ENCODE results near the gene TANGO2.

Gene TANGO2

DNA sequence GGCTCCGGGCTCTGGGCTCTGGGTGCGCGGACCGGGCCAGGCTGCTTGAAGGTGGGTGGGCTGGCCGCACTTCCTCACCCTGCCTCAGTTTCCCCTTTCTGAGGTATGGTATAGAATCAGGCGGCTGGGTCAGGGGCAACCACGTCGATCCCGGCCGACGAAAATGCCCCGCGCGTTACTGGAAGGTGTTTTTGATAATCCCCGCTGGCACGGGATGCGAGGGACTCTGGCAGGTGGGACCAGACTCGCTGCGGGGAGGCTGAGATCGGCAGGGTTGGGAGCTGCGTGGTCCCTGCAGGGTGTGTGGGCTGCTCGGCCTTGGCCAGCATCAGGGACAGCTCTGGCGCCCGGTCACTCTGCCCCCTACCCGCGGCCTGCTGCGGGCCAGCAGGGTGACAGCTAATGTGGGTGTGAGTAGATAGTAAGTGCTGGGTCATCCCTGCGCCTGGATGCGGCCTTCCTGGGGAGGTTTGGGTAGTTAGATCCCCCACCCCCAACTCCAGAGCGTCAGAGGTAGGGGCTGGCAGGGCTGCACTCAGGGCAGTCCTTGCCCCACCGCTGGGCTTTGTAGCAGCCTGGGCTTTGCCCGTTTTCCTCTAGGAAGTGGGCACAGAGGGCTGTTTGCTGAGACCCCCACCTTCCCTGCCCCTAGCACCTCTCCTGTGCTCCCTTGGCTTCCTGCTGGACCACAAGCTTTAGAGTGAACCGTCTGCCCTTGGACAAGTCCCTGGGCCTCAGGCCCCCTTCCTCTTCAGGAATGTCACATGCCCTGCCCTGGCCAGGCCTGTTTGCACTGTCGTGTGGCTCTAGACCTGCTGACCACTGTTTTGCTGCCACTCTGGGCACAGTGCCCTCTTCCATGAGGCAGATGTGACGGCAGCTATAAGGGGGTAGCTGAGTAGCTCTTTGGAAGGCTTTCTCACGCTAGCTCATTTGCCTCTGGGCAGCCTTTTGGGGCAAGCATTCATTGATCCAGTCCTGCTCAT, 579 bp downstream of the TANGO2 start:
- peak overlapping the region; percentile 91 for H3K4me3 ChIP-seq (ENCODE audit: low read length)
- no peak for DNase-seq (ENCODE audit: low read depth, low spot score)

DNA sequence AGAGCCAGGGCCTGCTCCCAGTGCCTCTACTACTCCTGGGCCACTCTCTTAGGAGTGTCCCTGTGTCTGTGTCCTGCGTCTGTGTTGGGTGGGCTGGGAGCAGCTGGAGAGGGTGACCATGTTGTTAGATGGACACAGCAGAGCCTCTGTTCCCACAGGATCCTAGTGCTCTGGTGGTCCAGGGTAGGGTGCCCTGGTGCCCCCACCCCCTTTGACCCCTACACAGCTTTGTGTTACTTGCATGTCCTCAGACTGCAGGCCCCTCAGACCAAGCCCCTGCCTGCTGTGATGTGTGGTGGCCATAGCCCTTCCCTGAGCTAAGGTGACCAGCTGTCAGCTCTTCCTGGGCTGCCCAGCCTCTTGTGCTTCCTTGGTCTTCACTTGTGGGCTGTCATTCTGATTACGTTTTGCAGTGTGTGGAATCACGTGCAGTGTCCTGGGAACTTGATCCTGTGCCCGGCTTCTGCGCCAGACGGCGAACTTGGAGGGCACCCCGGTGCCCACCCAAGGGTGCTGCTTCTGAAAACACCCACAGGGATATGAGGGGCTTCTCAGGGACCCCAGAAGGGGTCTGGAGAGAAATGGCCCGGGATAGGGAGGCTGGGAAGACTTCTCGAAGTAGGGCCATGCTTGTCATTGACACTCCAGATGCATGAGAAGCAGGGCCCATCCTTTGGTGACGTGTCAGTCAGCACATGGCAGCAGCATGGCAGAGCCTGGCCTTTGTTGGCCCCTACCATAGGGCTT, 1.5 kb downstream of the TANGO2 start:
- peak overlapping the region; percentile 91 for H3K4me3 ChIP-seq (ENCODE audit: low read length)
- DNase-seq (ENCODE audit: low read depth, low spot score) = no peak

DNA sequence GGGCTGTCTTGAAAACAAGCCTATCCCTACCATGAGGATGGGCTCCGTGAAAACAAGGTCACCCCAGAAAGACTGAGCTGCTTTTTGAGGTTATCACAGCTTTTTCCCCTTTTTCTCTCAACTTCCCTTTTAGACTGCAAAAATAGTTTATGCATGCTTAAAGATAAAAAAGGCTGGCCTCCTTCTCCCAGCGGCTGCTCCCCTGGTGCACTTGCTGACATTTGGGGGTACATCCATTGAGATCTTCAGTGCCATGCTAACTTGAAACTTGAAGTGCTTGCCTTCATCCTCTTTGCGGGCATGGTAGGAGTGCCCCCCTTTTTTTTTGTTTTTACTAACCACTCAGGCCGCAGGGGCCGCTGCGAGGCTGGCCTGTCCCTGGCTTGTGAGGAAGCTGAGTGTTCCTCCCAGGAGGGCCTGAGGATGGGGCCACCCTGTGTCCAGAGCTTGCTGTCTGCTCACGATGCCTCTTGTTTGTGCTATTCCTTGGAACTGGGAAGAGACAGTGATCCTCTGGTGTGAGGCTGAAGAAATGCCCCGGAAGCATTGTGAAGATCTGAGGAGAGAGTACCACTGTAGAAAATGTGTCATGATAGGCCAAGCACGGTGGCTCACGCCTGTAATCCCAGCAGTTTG, 2.2 kb downstream of the TANGO2 start:
- no peak for DNase-seq (ENCODE audit: low read depth, low spot score)
- H3K4me3 ChIP-seq (ENCODE audit: low read length) = no peak overlapping the region

DNA sequence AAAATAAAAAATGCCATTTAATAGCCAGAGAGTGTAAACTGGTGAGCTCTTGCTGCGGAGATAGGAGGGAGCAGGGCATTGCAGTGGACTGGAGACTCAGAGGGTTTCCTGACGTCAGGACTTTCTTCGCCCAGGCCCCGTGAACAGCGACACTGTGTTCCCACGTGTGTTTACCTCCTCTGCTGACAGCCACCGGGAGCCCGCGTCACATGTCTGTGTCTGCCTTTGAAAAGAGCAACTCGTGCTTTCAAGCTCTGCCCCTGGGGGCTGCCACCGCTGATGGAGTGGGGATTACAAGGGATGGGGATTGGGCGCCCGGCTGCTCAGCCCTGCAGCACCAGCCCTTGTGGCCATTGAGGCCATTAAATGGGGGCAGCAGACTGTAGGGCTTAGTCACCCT, 3.3 kb downstream of the TANGO2 start:
- H3K4me3 ChIP-seq (ENCODE audit: low read length) = no peak overlapping the region
- DNase-seq (ENCODE audit: low read depth, low spot score) = no peak

DNA sequence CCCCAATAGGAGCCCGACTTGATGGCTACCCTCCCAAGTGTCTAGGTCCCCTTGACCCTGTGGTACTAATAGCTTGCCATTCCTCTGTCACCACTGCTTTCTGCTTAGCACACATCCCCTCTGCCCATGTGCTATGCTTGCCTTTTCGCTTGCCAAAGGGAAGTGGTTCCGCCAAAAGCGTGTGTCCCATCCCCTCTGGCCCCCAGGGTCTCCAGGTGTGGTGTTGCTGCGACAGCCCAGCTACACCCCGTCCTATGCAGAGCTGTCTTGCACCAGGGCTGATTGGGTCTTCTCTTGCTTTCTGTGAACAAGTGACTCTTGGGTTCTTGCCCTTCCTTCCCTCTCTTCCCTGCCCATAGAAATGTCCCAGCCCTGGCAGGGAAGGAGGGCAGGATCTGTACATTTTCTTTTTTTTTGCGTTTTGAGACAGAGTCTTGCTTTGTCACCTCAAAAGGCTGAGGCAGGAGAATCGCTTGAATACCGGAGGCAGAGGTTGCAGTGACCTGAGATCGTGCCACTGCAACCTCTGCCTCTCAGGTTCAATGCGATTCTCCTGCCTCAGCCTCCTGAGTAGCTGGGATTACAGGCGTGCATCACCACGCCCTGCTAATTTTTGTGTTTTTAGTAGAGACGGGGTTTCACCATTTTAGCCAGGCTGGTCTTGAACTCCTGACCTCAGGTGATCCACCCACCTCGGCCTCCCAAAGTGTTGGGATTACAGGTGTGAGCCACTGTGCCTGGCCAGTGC, 3.9 kb downstream of the TANGO2 start:
- H3K4me3 ChIP-seq (ENCODE audit: low read length) = no peak overlapping the region
- no peak for DNase-seq (ENCODE audit: low read depth, low spot score)

DNA sequence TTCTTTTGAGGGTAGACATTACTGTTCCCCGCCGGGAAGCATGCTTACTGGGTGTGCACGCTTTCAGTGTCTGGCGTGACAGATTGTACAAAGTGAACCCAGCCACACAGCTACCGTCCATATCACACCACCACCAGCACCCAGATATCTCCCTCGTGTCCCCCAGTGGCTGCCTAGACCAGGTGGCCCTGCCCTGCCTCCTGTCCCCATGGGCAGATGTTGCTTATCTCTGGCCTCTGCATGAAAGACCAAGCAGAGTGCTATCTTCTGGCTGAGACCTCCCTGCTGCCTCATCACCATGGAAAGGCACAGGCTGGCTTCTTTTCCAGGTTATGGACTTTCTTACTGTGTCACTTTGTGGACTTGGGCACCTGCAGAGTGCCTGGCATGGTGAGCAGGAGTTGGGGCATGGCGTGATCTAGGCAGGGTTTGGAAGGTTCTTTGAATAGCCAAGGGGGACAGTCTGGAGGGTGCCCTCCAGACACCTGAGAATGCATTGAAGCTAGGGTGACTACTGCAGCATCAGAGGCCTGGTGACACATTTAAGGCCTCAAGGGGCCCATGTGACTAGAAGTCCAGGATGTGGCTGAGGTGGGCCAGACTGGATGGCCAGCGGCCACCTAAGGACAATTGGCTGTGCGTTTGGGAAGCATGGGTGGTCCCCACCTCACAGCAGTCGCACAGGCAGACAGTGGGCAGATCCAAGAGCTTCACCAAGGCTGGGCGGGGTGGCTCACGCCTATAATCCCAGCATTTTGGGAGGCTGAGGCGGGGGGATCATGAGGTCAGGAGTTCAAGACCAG, 4.7 kb downstream of the TANGO2 start:
- DNase-seq (ENCODE audit: low read depth, low spot score) = no peak
- H3K4me3 ChIP-seq (ENCODE audit: low read length) = no peak overlapping the region

DNA sequence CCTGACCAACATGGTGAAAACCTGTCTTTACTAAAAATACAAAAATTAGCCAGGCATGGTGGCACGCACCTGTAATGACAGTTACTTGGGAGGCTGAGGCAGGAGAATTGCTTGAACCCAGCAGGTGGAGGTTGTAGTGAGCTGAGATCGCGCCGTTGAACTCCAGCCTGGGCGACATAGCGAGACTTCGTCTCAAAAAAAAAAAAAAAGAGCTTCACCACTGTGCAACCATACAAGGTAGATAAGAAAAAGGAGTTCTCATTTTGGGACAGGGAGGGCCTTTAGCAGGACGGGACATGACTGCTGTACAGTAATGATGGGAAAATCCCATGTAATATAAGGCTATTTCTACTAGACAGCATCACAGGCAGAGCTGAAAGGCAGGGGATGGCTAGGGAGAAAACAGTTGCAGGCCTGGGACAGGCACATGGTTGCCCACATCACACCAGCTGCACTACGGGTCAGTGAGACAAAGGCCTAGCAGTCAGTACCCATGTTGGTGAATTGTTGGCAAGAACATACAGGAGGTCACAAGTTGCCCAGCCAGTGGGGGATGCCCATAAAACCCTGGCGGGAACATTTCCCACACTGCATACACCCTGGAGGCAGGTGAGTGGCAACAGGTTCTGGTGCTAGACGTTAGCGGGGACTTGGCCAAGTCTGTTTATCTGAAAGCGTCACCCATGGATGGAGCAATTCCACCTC, 5.4 kb downstream of the TANGO2 start:
- DNase-seq (ENCODE audit: low read depth, low spot score) = no peak
- H3K4me3 ChIP-seq (ENCODE audit: low read length) = no peak overlapping the region

DNA sequence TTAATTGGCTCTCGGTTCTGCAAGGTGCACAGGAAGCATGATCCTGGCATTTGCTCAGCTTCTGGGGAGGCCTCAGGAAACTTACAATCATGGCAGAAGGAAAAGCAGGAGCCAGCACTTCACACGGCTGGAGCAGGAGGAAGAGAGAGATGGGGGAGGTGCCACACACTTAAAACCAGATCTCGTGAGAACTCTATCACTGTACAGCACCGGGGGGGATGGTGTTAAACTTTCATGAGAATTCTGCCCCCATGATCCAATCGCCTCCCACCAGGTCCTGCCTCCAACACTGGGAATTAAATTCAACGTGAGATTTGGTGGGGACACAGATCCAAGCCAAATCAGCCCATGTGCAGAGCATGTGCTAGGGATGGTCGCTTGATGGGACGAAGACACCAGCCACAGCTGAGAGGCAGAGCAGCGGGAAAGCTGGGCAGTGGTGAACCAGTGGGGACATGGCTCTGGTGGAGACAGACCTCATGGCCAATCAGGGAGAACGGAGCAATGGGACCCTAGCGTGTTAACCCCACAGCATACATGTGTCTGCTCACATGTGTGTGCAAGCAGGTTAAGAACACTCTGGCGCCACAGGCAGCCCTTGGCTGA, 6.2 kb downstream of the TANGO2 start:
- H3K4me3 ChIP-seq (ENCODE audit: low read length) = no peak overlapping the region
- no peak for DNase-seq (ENCODE audit: low read depth, low spot score)

DNA sequence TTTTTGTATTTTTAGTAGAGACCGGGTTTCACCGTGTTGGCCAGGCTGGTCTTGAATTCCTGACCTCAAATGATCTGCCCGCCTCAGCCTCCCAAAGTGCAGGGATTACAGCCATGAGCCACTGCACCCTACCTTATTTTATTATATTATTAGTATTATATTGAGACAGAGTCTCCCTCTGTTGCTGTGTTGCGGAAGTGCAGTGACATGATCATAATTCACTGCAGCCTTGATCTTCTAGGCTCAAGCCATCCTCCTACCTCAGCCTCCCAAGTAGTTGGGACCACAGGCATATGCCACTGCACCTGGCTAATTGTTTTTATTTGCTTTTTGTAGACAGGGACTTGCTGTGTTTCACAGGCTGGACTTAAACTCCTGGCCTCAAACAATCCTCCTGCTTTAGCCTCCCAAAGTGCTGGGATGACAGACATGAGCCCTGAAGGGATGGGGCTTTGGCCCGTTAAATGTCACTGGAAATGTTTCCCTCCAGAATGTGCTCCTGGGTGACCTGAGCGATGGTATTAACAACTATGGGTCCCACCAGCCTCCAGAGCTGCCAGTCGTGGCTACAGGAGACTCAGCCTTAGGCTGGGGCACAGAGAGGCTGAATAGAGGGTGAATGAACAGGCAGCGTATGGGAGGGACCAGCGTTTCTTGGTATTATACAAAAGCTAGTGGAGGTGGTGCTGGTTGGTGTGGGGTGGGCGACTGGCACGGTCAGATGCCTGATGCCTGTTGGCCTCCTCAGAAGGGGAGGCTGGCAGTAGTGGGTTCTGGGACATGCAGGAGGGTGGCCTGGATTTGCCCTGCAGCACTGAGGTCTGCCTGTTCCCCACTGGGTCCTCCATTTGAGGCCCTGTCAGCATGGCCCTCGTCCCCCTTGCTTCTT, 7.3 kb downstream of the TANGO2 start:
- H3K4me3 ChIP-seq (ENCODE audit: low read length) = no peak overlapping the region
- no peak for DNase-seq (ENCODE audit: low read depth, low spot score)

DNA sequence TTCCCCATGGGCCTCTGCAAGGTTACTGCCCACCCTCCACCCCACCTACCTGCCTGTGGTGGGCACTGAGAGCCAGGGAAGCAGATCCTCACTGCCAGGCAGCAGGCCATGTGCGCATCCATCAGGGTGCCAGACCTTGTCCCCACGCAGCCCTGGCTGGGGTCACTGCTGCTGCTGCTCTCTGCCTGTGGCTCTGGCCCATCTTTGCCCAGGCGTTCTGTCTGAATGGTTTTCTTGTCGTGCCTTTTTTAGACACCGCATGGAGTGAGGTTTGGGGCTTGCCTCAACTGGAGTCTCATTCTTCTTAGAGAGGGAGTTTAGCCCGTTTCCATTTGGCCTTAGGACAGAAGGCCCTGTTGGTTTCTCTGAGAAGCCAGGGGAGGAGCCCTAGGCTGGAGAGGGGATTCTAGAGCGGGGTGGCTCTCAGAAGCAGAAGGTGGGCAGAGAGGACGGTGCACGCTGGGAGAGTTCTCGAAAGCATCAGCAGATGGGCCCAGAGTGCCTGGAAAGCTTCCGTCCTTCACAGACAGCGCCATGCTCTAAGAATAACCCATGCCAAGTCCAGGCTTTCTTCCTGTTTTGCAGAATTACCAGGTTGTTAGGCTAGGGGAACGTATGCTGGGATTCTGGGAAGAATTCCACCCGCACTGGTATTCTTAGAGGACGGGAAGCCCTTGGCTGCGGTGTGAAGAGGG, 8.1 kb downstream of the TANGO2 start:
- no peak for DNase-seq (ENCODE audit: low read depth, low spot score)
- H3K4me3 ChIP-seq (ENCODE audit: low read length) = no peak overlapping the region

DNA sequence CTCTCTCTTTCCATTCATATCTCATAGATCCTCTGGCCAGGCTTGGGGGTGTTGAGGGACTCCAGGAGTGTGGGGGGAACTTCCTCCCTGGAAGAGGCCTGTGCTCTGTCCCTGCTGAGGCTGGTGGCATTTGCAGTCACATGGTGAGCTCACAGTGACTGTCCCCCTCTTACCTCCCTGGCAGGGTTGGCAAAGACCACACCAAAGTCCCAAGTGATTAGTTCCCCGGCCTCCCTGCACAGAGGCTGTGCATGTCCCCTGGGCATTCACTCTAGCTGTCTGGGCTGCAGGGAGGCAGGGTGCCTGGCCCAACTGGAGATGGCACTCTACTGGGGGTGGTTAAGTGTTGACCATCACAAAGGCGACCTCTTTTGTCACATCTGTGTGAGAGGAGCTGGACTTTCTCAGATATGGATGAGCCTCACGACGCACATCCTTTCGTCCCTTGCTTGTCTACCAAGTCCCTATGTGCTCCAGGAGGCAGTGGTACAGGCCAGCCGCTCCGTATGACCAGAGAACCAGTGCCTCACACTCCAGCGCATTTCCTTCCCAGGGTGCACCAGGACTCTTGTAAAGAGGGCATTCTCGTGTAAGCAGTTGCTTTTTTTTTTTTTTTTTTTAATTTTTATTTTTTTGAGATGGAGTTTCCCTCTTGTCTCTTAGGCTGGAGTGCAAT, 8.8 kb downstream of the TANGO2 start:
- H3K4me3 ChIP-seq (ENCODE audit: low read length) = no peak overlapping the region
- DNase-seq (ENCODE audit: low read depth, low spot score) = no peak

DNA sequence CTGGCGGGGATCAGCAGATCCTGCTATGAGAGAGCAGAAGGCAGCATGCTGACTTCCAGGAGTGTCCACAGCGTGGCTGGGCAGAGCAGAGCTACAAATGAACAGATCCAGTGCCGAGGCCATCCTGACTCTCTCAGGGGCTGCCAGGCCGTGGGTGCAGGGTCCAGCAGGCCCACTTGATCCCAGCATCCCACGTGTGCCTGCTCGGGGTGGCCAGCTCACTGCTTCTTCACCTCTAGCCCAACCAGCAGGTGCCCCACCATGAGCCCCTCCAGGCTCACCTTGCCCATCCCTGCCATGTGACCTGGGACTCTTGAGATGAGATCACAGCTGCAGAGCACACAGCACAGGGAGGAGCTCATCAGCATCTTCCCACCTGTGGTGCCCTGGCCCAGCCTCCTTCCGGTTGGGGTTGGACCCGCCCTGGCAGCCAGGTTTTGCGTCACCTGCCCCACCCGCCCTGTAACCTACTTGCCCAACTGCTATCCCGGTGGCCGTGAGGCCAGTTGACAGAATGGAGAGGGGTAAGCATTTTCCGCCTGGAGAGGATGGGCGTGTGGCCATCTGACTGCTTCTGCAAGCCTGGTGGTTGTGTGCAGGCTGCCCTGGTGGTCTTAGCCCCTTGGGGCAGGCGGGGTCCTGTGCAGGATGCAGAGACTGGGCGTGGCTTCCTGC, 11.0 kb downstream of the TANGO2 start:
- no peak overlapping the region for H3K4me3 ChIP-seq (ENCODE audit: low read length)
- no peak for DNase-seq (ENCODE audit: low read depth, low spot score)

DNA sequence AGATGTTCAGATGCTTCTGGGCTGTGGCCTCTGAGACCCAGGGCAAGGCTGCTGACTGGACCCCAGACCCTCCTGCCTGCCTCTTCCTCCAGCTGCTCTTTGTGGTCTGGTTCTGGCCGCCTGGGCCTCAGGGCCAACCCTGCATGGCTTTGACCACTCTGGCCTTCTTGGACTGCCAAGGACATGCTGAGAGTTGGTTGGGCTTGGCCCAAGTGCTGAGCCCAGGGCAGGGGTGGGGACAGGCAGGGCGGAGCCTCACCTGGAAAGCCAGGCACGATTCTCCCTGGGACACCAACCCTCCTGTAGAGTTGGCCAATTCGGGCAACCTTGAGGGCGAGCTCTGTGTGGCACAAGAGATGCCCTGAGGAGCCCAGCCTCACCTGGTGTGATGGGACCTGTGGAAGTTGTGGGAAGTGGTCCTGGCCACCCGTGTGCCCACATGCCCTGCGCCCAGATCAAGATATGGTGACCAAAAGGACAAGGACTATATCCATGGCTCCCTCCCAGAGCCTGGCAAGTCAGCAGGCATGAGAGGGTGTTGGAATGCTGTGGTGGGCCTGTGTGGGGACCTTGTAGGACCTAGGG, 11.6 kb downstream of the TANGO2 start:
- H3K4me3 ChIP-seq (ENCODE audit: low read length) = no peak overlapping the region
- DNase-seq (ENCODE audit: low read depth, low spot score) = no peak

DNA sequence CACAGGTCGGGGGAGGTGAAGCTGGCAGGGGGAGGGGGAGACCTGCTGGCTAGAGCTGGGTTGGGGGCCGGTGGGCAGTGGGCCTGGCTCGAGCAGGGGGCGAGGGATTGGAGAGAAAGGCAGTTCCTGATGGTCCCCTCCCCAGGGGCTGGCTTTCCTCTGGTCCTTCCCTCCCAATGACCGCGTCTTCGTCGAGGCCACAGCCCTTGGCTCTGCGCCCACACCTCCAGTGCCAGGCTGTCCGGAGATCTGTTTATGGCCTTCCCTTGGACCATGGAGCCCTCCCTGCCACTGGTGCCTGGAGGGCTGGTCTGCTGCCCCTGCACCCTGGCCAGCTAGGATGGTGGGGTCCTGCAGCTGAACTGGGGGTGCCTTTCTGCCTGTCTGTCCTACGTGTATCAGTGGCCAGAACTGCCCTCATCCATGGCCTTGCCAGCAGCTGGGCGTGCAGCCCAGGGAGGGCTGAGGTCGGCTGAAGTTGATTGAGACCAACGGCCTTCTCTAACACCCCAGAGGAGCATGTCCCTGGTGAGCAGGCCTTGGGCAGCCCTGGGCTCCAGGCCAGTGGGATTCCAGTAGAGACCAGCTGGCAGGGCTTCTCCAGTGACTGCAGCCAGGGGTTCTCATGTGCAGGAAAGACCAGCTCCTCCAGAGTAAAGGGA, 12.3 kb downstream of the TANGO2 start:
- no peak overlapping the region for H3K4me3 ChIP-seq (ENCODE audit: low read length)
- DNase-seq (ENCODE audit: low read depth, low spot score) = no peak
